ENCODE data around the gene FLVCR2. TPM values are rescaled to one million over a fixed set of nuclear protein-coding genes. Genes with fewer than 3 reads are reported as not detected.

The FLVCR2 gene
- total RNA-seq, 4 donors from 2014 or later: 2.5 to 7.5 (median 4.6) TPM

DNA sequence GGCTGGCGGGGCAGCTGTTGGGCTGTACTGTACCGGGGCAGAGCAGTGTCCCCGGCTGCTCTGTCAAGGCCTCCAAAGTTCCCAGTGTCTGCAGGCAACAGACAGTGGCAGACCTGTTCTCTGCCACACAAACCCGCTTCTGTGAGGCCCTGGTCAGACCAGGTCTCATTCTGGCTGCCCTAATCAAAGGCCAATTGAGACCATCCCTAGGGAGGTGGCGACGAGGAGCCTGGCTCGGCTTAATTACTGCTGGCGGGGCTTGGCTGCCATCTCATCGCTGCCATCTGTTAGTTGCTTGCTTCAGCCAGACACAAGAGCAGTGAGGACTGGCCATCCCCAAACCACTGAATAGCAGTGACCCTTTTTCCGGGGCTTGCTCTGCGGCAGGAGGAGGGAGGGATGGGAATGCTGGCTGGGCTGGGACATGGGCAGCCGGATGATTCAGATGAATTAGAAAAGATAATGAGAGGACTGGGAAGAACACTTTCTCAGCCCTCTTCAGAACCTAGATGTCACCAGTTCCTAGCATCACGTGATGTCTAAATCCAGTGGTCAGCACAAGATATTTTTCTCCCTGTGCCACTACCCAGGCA is 57.8 kb downstream of the FLVCR2 start:
- Histone ChIP-seq H3K27me3 (no peaks in the 10 kb centered on the region), H3K4me1 (no peaks in the 10 kb centered on the region), H3K27ac (replicated peaks in 1 of 4) (no peak overlapping the region), H3K4me3 (no peak overlapping the region), H3K9me3 (no peaks in the 10 kb centered on the region), H3K36me3 (no peaks in the 10 kb centered on the region)
- TF ChIP-seq EP300 (IDR thresholded peaks at IDR 0.05): no peak
- TF ChIP-seq, protein P1, sequence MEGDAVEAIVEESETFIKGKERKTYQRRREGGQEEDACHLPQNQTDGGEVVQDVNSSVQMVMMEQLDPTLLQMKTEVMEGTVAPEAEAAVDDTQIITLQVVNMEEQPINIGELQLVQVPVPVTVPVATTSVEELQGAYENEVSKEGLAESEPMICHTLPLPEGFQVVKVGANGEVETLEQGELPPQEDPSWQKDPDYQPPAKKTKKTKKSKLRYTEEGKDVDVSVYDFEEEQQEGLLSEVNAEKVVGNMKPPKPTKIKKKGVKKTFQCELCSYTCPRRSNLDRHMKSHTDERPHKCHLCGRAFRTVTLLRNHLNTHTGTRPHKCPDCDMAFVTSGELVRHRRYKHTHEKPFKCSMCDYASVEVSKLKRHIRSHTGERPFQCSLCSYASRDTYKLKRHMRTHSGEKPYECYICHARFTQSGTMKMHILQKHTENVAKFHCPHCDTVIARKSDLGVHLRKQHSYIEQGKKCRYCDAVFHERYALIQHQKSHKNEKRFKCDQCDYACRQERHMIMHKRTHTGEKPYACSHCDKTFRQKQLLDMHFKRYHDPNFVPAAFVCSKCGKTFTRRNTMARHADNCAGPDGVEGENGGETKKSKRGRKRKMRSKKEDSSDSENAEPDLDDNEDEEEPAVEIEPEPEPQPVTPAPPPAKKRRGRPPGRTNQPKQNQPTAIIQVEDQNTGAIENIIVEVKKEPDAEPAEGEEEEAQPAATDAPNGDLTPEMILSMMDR (IDR thresholded peaks at IDR 0.05): no peak
- no peak for TF ChIP-seq POLR2AphosphoS5 (IDR thresholded peaks at IDR 0.05)
- no peak for TF ChIP-seq POLR2A (IDR thresholded peaks at IDR 0.05; ENCODE audit: low read depth)
- intact Hi-C loops (cut with DNase I): no loop called here
- WGBS: 67% methylated on average over 13 of the region's 13 CpGs
- DNase-seq (ENCODE audit: extremely low spot score): no peak

DNA sequence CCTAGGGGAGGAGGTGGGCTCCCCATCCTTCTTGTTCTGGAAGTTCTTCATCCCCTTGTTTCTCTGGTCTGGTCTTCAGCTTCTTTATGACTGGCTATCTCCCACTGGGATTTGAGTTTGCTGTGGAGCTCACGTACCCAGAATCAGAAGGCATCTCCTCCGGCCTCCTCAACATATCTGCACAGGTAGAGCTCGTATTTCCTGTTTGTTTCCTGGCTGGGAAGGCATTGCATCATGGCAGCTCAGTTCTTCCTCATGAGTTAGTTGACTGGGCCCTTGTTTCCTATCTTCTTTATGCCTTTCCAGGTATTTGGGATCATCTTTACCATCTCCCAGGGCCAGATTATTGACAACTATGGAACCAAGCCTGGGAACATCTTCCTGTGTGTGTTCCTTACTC is 62.5 kb downstream of the FLVCR2 start:
- Histone ChIP-seq H3K36me3 (peaks cover 0 to 10% (median 0%) of the 10 kb centered on the region in 4 donors), H3K27me3 (no peaks in the 10 kb centered on the region), H3K27ac (replicated peaks in 1 of 4) (no peak overlapping the region), H3K4me3 (no peak overlapping the region), H3K4me1 (no peaks in the 10 kb centered on the region), H3K9me3 (no peaks in the 10 kb centered on the region)
- no peak for TF ChIP-seq POLR2A (IDR thresholded peaks at IDR 0.05; ENCODE audit: low read depth)
- TF ChIP-seq, protein P1 (IDR thresholded peaks at IDR 0.05): no peak
- TF ChIP-seq EP300 (IDR thresholded peaks at IDR 0.05): no peak
- TF ChIP-seq POLR2AphosphoS5 (IDR thresholded peaks at IDR 0.05): no peak
- intact Hi-C loops (cut with DNase I): no loop called here
- WGBS: 94% methylated on average over 3 of the region's 3 CpGs
- DNase-seq (ENCODE audit: extremely low spot score): no peak

DNA sequence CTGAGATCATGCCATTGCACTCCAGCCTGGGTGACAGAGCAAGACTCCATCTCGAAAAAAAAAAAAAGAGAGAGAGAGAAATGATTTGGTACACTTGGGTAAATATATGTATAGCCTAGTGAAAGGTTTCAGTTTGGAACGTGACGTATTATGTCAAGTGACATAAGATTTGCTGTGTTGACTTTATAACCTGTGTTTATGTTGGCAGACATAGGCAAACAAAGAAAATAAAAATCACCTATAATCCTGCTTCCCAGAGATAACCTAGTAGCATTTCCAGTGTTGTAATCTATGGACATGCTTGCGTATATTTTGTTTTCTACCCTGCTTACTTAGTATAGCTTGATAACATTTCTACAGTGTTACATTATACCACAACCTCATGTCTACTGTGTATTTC is 65.6 kb downstream of the FLVCR2 start:
- H3K27me3 ChIP-seq: no peaks in the 10 kb centered on the region
- no peak for DNase-seq (ENCODE audit: extremely low spot score)
- H3K9me3 ChIP-seq: no peaks in the 10 kb centered on the region
- no peak overlapping the region for H3K4me3 ChIP-seq
- TF ChIP-seq EP300 (IDR thresholded peaks at IDR 0.05): no peak
- whole genome bisulfite sequencing: 65% methylated on average over 4 of the region's 4 CpGs
- peaks cover 0 to 20% (median 0%) of the 10 kb centered on the region in 4 donors for H3K36me3 ChIP-seq
- peaks cover 11 to 18% (median 16%) of the 10 kb centered on the region in 4 donors for H3K4me1 ChIP-seq
- intact Hi-C loops (cut with DNase I): no loop called here
- H3K27ac ChIP-seq (replicated peaks in 1 of 4): no peak overlapping the region

DNA sequence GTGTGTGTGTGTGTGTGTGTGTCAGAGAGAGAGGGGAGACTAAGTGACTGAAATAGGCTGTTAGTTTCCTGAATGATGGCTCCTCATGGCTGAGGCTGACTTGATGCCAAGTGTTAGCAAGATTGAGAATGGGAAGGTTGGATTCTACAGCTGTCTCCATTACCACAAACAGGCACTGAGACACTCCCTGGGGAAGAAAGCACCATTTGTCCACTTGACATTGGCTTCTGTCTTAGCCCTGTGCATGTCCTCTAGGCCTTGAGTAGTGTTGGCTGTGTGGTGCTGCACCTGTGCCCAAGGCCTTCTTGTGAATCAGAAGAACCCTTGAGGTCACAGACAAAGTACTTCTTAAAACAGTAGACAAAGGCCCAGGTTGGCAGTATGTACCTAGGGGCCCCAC is 66.6 kb downstream of the FLVCR2 start:
- Histone ChIP-seq H3K27me3 (no peaks in the 10 kb centered on the region), H3K4me1 (peaks cover 13 to 19% (median 17%) of the 10 kb centered on the region in 4 donors), H3K36me3 (peaks cover 0 to 30% (median 6%) of the 10 kb centered on the region in 4 donors), H3K4me3 (no peak overlapping the region), H3K27ac (replicated peaks in 1 of 4) (no peak overlapping the region), H3K9me3 (no peaks in the 10 kb centered on the region)
- intact Hi-C loops (cut with DNase I): no loop called here
- DNase-seq (ENCODE audit: extremely low spot score): no peak
- no peak for TF ChIP-seq POLR2AphosphoS5 (IDR thresholded peaks at IDR 0.05)
- no peak for TF ChIP-seq EP300 (IDR thresholded peaks at IDR 0.05)
- no peak for TF ChIP-seq POLR2A (IDR thresholded peaks at IDR 0.05; ENCODE audit: low read depth)
- TF ChIP-seq, protein P1 (IDR thresholded peaks at IDR 0.05): no peak

DNA sequence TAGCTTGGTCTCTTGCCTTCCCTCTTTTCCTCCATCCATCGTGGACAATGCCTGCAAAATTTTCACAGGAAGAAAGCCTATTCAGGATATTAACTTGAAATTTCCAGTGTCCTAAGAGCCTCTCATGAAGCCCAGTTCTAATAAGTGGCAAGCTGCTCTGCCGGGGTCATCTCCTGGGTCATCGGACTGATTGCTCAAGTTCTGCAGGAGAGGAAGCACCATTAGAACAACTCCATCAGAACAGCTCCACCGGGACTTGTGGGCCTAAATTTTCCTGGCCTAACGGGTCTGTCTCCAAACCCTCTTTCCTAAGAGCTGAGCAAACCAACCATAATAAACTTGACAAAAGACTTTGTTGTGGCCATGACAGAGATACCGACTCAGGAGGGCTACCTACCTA is 68.3 kb downstream of the FLVCR2 start:
- Histone ChIP-seq H3K27me3 (no peaks in the 10 kb centered on the region), H3K9me3 (no peaks in the 10 kb centered on the region), H3K4me1 (peaks cover 13 to 19% (median 17%) of the 10 kb centered on the region in 4 donors), H3K36me3 (peaks cover 16 to 42% (median 23%) of the 10 kb centered on the region in 4 donors), H3K27ac (replicated peaks in 1 of 4) (no peak overlapping the region), H3K4me3 (no peak overlapping the region)
- intact Hi-C loops (cut with DNase I): no loop called here
- TF ChIP-seq, protein P1 (IDR thresholded peaks at IDR 0.05): no peak
- TF ChIP-seq POLR2A (IDR thresholded peaks at IDR 0.05; ENCODE audit: low read depth) (no peak), EP300 (IDR thresholded peaks at IDR 0.05) (no peak)
- WGBS: 87% methylated on average over 6 of the region's 6 CpGs
- DNase-seq (ENCODE audit: extremely low spot score): no peak
